HepG2 (cell line): ENCODE data around the gene SFPQ. TPM values are rescaled to one million over a fixed set of nuclear protein-coding genes. Genes with fewer than 3 reads are reported as not detected.

Source experiments
- DPF2 ChIP-seq: sonication (generic); formaldehyde crosslinking; IDR thresholded peaks from 2 replicates; pipeline ENCODE4 v1.4.0; 2020; ENCODE audit warnings: mild to moderate bottlenecking, low read depth, missing genetic modification reagents, borderline replicate concordance
- HDAC2 ChIP-seq: sonication (generic); formaldehyde crosslinking; IDR thresholded peaks from 2 replicates; pipeline ENCODE4 v1.4.0; 2020; ENCODE audit warnings: missing genetic modification reagents
- NR2F2 ChIP-seq: IDR thresholded peaks from 2 replicates; pipeline ENCODE4 v1.6.1; 2012; ENCODE audit warnings: low read depth, inconsistent platforms, borderline replicate concordance
- ZSCAN21 ChIP-seq: sonication (generic); formaldehyde crosslinking; IDR thresholded peaks from 2 replicates; pipeline ENCODE4 v1.8.0; 2022; ENCODE audit warnings: mild to moderate bottlenecking, missing genetic modification reagents, moderate library complexity, borderline replicate concordance
- polyA plus RNA-seq, 8 experiments: library from polyadenylated mRNA; depleted of rRNA in 3 of 8; stranded (reverse) in 7 of 8; unstranded in 1 of 8; fragments of >200 nt; fragmentation: Illumina TruSeq in 4 of 8; extraction: Trizol in 4 of 8; gene quantifications; 2 replicates each; pipeline versions ENCODE4 v1.2.1 to v1.2.3, GENCODE V29; 2011 to 2016; ENCODE audit warnings: low read depth in 4 of 8, missing spikeins in 1 of 8, mixed read lengths in 1 of 8; ENCODE audit not compliant: insufficient read depth in 1 of 8
- total RNA-seq, 5 experiments: library from RNA; depleted of rRNA; stranded (reverse); fragments of >200 nt; fragmentation: Illumina TruSeq; extraction: Trizol; gene quantifications; 2 replicates each; pipeline ENCODE4 v1.2.3, GENCODE V29; 2016; ENCODE audit warnings: low read depth in 1 of 5
- TF ChIP-seq, protein P1 (sequence below): sonication (generic); formaldehyde crosslinking; IDR thresholded peaks from 2 replicates; pipeline ENCODE4 v1.4.0; 2020; ENCODE audit warnings: mild to moderate bottlenecking, missing genetic modification reagents
- TF ChIP-seq, protein P2 (sequence below): sonication (generic); formaldehyde crosslinking; IDR thresholded peaks from 2 replicates; pipeline ENCODE4 v1.4.0; 2020; ENCODE audit warnings: mild to moderate bottlenecking, missing genetic modification reagents
- TF ChIP-seq, protein P3 (sequence below): sonication (generic); formaldehyde crosslinking; IDR thresholded peaks from 2 replicates; pipeline ENCODE4 v1.8.0; 2022; ENCODE audit warnings: mild to moderate bottlenecking, missing genetic modification reagents
- TF ChIP-seq, protein P4 (sequence below): sonication (generic); formaldehyde crosslinking; IDR thresholded peaks from 2 replicates; pipeline ENCODE4 v1.5.0; 2020; ENCODE audit warnings: missing genetic modification reagents

Gene SFPQ
- total and polyA plus RNA-seq, 2 of the 13 experiments (the other 11 are each of a cell fraction or from before 2014, with no cell fraction given), result 101 to 292 TPM

DNA sequence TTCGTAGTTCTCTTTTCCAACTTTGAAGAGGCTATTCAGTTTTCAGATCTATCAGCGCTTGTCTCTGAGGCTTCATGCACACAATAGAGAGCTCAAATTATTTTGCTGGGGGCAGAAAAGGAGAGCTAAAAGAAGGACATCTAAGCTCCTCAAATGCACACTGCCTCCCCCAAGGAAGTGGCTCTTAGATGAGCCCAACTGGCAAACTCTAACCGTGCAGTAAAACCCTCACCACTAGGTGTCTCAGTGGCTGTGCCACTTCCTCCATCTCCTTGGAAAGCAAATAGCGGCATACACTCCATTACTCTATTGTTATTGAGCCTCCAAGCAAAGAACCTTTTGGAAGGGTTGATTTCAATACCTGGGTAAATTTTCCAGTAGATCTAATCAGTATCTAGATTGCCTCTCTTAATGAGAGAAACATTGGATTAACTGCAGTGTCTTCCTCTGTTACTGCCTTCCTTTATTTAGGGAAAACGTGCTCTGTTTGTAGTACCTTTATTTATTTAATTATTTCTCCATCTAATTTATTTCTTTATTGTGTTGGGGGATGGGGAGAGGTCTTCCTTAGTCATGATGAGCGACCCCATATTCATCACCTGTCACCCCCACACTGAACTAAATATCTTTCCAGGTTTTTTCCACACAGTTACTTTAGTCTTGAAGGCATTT, 9.2 kb upstream of the SFPQ start (continued):
- TF ChIP-seq, protein P1, sequence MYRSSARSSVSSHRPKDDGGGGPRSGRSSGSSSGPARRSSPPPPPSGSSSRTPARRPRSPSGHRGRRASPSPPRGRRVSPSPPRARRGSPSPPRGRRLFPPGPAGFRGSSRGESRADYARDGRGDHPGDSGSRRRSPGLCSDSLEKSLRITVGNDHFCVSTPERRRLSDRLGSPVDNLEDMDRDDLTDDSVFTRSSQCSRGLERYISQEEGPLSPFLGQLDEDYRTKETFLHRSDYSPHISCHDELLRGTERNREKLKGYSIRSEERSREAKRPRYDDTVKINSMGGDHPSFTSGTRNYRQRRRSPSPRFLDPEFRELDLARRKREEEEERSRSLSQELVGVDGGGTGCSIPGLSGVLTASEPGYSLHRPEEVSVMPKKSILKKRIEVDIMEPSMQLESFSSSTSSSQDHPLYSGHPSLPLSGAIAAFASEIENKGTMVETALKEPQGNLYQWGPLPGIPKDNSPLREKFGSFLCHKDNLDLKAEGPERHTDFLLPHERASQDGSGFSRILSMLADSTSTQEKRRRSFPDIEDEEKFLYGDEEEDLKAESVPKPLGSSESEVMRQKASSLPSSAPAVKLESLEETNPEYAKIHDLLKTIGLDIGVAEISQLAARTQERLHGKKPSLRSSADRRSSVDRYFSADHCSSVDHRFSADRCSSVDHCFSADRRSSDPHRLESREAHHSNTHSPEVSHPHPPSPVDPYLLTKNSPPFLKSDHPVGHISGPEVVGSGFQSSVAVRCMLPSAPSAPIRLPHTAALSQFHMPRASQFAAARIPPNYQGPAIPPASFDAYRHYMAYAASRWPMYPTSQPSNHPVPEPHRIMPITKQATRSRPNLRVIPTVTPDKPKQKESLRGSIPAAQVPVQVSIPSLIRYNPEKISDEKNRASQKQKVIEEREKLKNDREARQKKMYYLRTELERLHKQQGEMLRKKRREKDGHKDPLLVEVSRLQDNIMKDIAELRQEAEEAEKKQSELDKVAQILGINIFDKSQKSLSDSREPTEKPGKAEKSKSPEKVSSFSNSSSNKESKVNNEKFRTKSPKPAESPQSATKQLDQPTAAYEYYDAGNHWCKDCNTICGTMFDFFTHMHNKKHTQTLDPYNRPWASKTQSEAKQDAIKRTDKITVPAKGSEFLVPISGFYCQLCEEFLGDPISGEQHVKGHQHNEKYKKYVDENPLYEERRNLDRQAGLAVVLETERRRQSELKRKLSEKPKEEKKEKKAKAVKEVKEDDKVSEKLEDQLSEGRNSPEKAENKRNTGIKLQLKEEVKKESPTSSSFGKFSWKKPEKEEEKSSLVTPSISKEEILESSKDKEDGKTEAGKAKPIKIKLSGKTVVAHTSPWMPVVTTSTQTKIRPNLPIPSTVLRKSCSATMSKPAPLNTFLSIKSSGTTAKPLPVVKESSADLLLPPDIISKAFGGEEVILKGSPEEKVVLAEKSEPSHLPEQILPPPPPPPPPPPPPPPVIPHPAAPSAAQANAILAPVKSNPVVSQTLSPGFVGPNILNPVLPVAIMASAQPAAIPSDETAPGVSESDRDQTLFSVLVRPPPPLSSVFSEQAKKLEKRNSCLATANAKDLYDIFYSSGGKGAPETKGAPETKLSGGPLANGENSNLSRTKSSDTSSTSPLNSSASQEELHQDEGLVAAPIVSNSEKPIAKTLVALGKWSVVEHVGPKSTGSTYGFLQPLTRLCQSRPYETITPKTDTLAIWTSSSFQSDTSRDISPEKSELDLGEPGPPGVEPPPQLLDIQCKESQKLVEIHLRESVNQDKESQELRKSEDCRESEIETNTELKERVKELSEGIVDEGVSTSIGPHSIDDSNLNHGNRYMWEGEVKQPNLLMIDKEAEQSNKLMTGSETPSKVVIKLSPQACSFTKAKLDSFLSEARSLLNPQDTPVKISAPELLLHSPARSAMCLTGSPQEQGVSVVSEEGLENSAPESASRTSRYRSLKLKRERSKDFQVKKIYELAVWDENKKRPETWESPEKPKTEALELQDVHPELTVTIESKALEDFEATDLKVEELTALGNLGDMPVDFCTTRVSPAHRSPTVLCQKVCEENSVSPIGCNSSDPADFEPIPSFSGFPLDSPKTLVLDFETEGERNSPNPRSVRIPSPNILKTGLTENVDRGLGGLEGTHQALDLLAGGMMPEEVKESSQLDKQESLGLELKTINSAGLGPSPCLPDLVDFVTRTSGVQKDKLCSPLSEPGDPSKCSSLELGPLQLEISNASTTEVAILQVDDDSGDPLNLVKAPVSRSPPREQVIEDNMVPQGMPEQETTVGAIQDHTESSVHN, result no peak
- no peak for TF ChIP-seq HDAC2
- TF ChIP-seq, protein P2, sequence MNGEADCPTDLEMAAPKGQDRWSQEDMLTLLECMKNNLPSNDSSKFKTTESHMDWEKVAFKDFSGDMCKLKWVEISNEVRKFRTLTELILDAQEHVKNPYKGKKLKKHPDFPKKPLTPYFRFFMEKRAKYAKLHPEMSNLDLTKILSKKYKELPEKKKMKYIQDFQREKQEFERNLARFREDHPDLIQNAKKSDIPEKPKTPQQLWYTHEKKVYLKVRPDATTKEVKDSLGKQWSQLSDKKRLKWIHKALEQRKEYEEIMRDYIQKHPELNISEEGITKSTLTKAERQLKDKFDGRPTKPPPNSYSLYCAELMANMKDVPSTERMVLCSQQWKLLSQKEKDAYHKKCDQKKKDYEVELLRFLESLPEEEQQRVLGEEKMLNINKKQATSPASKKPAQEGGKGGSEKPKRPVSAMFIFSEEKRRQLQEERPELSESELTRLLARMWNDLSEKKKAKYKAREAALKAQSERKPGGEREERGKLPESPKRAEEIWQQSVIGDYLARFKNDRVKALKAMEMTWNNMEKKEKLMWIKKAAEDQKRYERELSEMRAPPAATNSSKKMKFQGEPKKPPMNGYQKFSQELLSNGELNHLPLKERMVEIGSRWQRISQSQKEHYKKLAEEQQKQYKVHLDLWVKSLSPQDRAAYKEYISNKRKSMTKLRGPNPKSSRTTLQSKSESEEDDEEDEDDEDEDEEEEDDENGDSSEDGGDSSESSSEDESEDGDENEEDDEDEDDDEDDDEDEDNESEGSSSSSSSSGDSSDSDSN (CRISPR knock-in tag), result no peak
- no peak for TF ChIP-seq DPF2 (CRISPR knock-in tag)
- TF ChIP-seq, protein P3, sequence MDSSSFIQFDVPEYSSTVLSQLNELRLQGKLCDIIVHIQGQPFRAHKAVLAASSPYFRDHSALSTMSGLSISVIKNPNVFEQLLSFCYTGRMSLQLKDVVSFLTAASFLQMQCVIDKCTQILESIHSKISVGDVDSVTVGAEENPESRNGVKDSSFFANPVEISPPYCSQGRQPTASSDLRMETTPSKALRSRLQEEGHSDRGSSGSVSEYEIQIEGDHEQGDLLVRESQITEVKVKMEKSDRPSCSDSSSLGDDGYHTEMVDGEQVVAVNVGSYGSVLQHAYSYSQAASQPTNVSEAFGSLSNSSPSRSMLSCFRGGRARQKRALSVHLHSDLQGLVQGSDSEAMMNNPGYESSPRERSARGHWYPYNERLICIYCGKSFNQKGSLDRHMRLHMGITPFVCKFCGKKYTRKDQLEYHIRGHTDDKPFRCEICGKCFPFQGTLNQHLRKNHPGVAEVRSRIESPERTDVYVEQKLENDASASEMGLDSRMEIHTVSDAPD (CRISPR knock-in tag), result no peak
- TF ChIP-seq, protein P4, sequence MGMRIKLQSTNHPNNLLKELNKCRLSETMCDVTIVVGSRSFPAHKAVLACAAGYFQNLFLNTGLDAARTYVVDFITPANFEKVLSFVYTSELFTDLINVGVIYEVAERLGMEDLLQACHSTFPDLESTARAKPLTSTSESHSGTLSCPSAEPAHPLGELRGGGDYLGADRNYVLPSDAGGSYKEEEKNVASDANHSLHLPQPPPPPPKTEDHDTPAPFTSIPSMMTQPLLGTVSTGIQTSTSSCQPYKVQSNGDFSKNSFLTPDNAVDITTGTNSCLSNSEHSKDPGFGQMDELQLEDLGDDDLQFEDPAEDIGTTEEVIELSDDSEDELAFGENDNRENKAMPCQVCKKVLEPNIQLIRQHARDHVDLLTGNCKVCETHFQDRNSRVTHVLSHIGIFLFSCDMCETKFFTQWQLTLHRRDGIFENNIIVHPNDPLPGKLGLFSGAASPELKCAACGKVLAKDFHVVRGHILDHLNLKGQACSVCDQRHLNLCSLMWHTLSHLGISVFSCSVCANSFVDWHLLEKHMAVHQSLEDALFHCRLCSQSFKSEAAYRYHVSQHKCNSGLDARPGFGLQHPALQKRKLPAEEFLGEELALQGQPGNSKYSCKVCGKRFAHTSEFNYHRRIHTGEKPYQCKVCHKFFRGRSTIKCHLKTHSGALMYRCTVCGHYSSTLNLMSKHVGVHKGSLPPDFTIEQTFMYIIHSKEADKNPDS (CRISPR knock-in tag), result no peak
- no peak for TF ChIP-seq NR2F2
- no peak for TF ChIP-seq ZSCAN21 (CRISPR knock-in tag)
